ENCODE results near the gene CCDC154. TPM values are rescaled to one million over a fixed set of nuclear protein-coding genes. Genes with fewer than 3 reads are reported as not detected.

The CCDC154 gene
- total and polyA plus RNA-seq, 2 experiments from 2014 or later, result 0.18 TPM; not detected in 1

DNA sequence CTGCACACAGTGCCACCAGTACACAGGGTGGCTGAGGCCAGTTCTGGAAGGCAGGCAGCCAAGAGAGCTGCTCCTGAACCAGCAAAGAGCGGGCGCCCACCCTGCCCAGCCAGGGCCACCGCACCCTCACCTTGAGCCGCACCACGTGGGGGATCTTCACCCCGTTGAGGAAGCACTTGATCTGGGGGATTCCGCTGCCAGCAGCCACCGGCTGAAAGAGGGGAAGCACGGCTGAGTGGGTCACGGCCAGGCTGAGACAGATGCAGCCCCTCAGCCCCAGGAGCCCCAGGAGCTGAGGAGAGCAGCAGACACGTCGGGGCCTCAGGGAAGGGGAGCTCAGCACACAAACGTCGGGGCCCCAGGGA, 14.6 kb upstream of the CCDC154 start:
- Histone ChIP-seq H3K9ac (no peak overlapping the region), H3K4me3 (no peak overlapping the region), H3K27me3 (replicated peaks; ENCODE audit: insufficient read depth) (no peaks in the 10 kb centered on the region), H3K4me1 (ENCODE audit: insufficient read depth) (no peaks in the 10 kb centered on the region), H3F3A (ENCODE audit: insufficient read depth) (no peaks in the 10 kb centered on the region), H3K79me2 (ENCODE audit: insufficient read depth) (no peaks in the 10 kb centered on the region), H3K27ac (no peak overlapping the region), H3K9me2 (ENCODE audit: insufficient read depth) (no peaks in the 10 kb centered on the region), H4K20me1 (ENCODE audit: insufficient read depth) (no peaks in the 10 kb centered on the region), H3K4me2 (ENCODE audit: unreplicated experiment) (no peak overlapping the region), H3K9me3 (ENCODE audit: low read depth) (no peaks in the 10 kb centered on the region), H2AFZ (no peak overlapping the region), H3K36me3 (ENCODE audit: low read depth) (no peaks in the 10 kb centered on the region)
- DNase-seq, result no peak
- 83 to 89% methylated on average over 12 to 14 of the region's 14 CpGs for WGBS, 2 experiments (ENCODE audit: low coverage in 1 of 2, low lambda C conversion rate in 2 of 2, missing lambda C conversion rate in 2 of 2)
- in situ Hi-C loops (cut with MboI), result no loop called here
- no peak for TF ChIP-seq EZH2 (IDR thresholded peaks at IDR 0.05; ENCODE audit: insufficient read depth, poor library complexity, severe bottlenecking)

DNA sequence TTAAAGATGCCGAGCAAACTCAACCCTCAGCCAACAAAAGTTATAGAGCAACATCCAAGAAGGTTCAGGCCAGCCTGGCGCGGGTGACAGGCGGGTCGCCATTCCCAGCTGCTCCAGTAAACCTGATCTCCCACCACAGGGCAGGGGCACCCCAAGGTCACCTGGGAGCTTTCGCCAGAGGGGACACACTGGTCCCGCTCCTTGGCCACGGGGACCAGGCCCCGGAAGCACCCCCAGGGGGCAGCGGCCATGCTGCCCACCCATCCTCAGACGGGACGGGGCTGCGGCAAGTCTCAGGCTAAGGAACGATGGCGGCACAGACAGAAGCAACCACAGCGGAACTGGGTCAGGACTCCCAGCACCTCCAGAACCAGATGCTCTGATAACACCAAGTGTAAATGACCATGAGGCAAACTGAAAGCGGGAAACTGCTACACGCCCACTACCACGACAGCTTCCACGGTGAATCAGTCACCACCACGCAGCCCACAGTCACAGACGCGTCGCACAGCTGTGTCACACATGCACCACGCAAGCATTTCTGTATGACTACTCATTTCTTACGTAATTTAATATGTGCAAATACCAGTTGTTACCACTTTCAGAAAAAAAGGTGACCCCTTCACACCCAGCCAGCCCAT, 14.1 kb upstream of the CCDC154 start:
- H3K9ac ChIP-seq, result no peak overlapping the region
- H3K27ac ChIP-seq, result no peak overlapping the region
- H3K27me3 ChIP-seq (replicated peaks; ENCODE audit: insufficient read depth), result no peaks in the 10 kb centered on the region
- no peaks in the 10 kb centered on the region for H3K36me3 ChIP-seq (ENCODE audit: low read depth)
- in situ Hi-C loops (cut with MboI), result no loop called here
- H3F3A ChIP-seq (ENCODE audit: insufficient read depth), result no peaks in the 10 kb centered on the region
- 92 to 94% methylated on average over 26 of the region's 26 CpGs for WGBS, 2 experiments (ENCODE audit: low coverage in 1 of 2, low lambda C conversion rate in 2 of 2, missing lambda C conversion rate in 2 of 2)
- H3K4me3 ChIP-seq, result no peak overlapping the region
- TF ChIP-seq EZH2 (IDR thresholded peaks at IDR 0.05; ENCODE audit: insufficient read depth, poor library complexity, severe bottlenecking), result no peak
- no peak for TF ChIP-seq EZH2phosphoT487 (IDR thresholded peaks at IDR 0.05; ENCODE audit: insufficient read depth, low read depth)
- H4K20me1 ChIP-seq (ENCODE audit: insufficient read depth), result no peaks in the 10 kb centered on the region
- H3K79me2 ChIP-seq (ENCODE audit: insufficient read depth), result no peaks in the 10 kb centered on the region
- peak; percentile 56 for DNase-seq
- H3K9me2 ChIP-seq (ENCODE audit: insufficient read depth), result no peaks in the 10 kb centered on the region
- H3K9me3 ChIP-seq (ENCODE audit: low read depth), result no peaks in the 10 kb centered on the region
- H2AFZ ChIP-seq, result no peak overlapping the region
- H3K4me1 ChIP-seq (ENCODE audit: insufficient read depth), result no peaks in the 10 kb centered on the region
- no peak overlapping the region for H3K4me2 ChIP-seq (ENCODE audit: unreplicated experiment)

DNA sequence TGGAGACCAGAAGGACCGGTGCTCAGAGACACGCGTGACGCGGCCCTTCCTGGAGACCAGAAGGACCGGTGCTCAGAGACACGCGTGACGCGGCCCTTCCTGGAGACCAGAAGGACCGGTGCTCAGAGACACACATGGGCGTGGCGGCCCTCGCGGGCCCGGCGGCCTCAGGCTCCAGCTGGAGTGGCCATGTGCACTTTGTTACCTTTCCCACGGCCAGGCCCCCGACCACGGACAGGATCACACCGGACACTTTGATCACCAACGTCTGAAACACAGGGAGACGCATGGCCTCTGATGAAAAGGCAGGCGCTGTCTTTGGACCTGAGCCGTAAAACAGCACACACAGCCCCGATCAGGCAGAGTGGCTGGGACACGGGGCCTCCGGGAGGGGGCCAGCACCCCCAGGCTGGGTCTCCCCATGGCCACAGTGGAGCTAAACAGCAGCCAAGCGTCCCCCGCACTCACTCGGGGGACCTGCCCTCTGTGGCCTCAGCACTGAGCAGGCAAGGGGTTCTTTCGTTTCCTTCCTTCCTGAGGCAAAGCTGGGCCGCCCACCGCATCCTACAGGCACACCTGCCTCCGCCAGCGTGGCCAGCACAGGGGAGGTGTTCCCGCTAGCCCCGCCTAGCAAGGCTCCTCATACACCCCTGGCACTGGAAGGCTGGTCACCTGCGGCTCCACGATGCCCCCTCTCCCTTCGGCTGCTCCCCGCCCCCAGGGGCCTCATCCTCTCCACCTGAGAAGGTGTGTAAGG, 13.3 kb upstream of the CCDC154 start:
- in situ Hi-C loops (cut with MboI), result no loop called here
- no peaks in the 10 kb centered on the region for H3K27me3 ChIP-seq (replicated peaks; ENCODE audit: insufficient read depth)
- H3K9ac ChIP-seq, result no peak overlapping the region
- H4K20me1 ChIP-seq (ENCODE audit: insufficient read depth), result no peaks in the 10 kb centered on the region
- H3K27ac ChIP-seq, result no peak overlapping the region
- H3K79me2 ChIP-seq (ENCODE audit: insufficient read depth), result no peaks in the 10 kb centered on the region
- TF ChIP-seq EZH2 (IDR thresholded peaks at IDR 0.05; ENCODE audit: insufficient read depth, poor library complexity, severe bottlenecking), result no peak
- no peak for TF ChIP-seq EZH2phosphoT487 (IDR thresholded peaks at IDR 0.05; ENCODE audit: insufficient read depth, low read depth)
- H3K4me3 ChIP-seq, result no peak overlapping the region
- H2AFZ ChIP-seq, result no peak overlapping the region
- no peaks in the 10 kb centered on the region for H3K9me3 ChIP-seq (ENCODE audit: low read depth)
- DNase-seq, result no peak
- no peak overlapping the region for H3K4me2 ChIP-seq (ENCODE audit: unreplicated experiment)
- H3K9me2 ChIP-seq (ENCODE audit: insufficient read depth), result no peaks in the 10 kb centered on the region
- no peaks in the 10 kb centered on the region for H3K4me1 ChIP-seq (ENCODE audit: insufficient read depth)
- H3K36me3 ChIP-seq (ENCODE audit: low read depth), result no peaks in the 10 kb centered on the region
- no peaks in the 10 kb centered on the region for H3F3A ChIP-seq (ENCODE audit: insufficient read depth)
- 92 to 93% methylated on average over 29 to 42 of the region's 42 CpGs for WGBS, 2 experiments (ENCODE audit: low coverage in 1 of 2, low lambda C conversion rate in 2 of 2, missing lambda C conversion rate in 2 of 2)

DNA sequence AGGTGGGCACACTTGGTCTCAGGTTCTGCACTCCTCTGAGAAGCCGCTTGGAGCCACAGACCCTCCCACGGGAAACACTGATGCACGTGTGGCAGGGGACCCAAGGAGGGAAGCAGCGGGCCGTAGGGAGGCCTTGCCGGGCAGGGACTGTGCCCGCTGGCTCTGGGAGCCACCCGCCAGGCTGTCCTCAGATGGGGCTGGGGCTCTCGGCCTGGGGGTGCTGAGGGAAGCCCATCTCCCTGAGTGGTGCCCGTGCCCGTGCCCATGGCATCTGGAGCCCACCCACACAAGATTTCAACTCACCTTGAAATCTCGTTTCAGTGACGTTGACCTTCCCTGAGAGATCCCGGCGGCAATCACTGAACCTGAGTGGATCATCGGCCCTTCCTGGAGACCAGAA, 12.6 kb upstream of the CCDC154 start:
- no peaks in the 10 kb centered on the region for H3K9me3 ChIP-seq (ENCODE audit: low read depth)
- H3K9me2 ChIP-seq (ENCODE audit: insufficient read depth), result no peaks in the 10 kb centered on the region
- no peak overlapping the region for H3K9ac ChIP-seq
- WGBS, 2 experiments (ENCODE audit: low coverage in 1 of 2, low lambda C conversion rate in 2 of 2, missing lambda C conversion rate in 2 of 2), result 87 to 89% methylated on average over 15 to 16 of the region's 16 CpGs
- no peaks in the 10 kb centered on the region for H3F3A ChIP-seq (ENCODE audit: insufficient read depth)
- in situ Hi-C loops (cut with MboI), result no loop called here
- DNase-seq, result no peak
- H3K4me3 ChIP-seq, result no peak overlapping the region
- no peak overlapping the region for H3K27ac ChIP-seq
- no peaks in the 10 kb centered on the region for H4K20me1 ChIP-seq (ENCODE audit: insufficient read depth)
- no peaks in the 10 kb centered on the region for H3K79me2 ChIP-seq (ENCODE audit: insufficient read depth)
- TF ChIP-seq EZH2 (IDR thresholded peaks at IDR 0.05; ENCODE audit: insufficient read depth, poor library complexity, severe bottlenecking) (no peak), EZH2phosphoT487 (IDR thresholded peaks at IDR 0.05; ENCODE audit: insufficient read depth, low read depth) (no peak)
- no peaks in the 10 kb centered on the region for H3K4me1 ChIP-seq (ENCODE audit: insufficient read depth)
- no peak overlapping the region for H2AFZ ChIP-seq
- no peaks in the 10 kb centered on the region for H3K27me3 ChIP-seq (replicated peaks; ENCODE audit: insufficient read depth)
- H3K4me2 ChIP-seq (ENCODE audit: unreplicated experiment), result no peak overlapping the region
- H3K36me3 ChIP-seq (ENCODE audit: low read depth), result no peaks in the 10 kb centered on the region
